ENCODE data around the gene RPS15A. TPM values are rescaled to one million over a fixed set of nuclear protein-coding genes. Genes with fewer than 3 reads are reported as not detected.

Gene RPS15A
- total RNA-seq, 6 experiments from 2014 or later, result 1,092 to 1,264 (median 1,201) TPM

- no peak for TF ChIP-seq CTCF (IDR thresholded peaks at IDR 0.05)
- Mint-ChIP-seq H3K27ac (no peak overlapping the region), H3K9me3 (no peaks in the 10 kb centered on the region), H3K4me3 (no peak overlapping the region), H3K4me1 (ENCODE audit: low read depth) (no peaks in the 10 kb centered on the region), H3K36me3 (ENCODE audit: low read depth) (peaks cover 51% of the 10 kb centered on the region), H3K27me3 (ENCODE audit: insufficient read depth) (no peaks in the 10 kb centered on the region; the same call in 1 of the 2 replicates)
- no peak for DNase-seq
These were observed 43.8 kb upstream of the RPS15A start for GRCh38 chr16:18833707-18834505.

GRCh38 chr16:18832613-18833012 is 42.5 kb upstream of the RPS15A start:
- no peak for DNase-seq
- H3K27ac Mint-ChIP-seq, result no peak overlapping the region
- H3K36me3 Mint-ChIP-seq (ENCODE audit: low read depth), result peaks cover 56% of the 10 kb centered on the region
- TF ChIP-seq CTCF (IDR thresholded peaks at IDR 0.05), result no peak
- H3K9me3 Mint-ChIP-seq, result no peaks in the 10 kb centered on the region
- no peaks in the 10 kb centered on the region; the same call in 1 of the 2 replicates for H3K27me3 Mint-ChIP-seq (ENCODE audit: insufficient read depth)
- H3K4me3 Mint-ChIP-seq, result no peak overlapping the region
- H3K4me1 Mint-ChIP-seq (ENCODE audit: low read depth), result no peaks in the 10 kb centered on the region

GRCh38 chr16:18832006-18832405 is 41.9 kb upstream of the RPS15A start:
- no peak for TF ChIP-seq CTCF (IDR thresholded peaks at IDR 0.05)
- H3K4me1 Mint-ChIP-seq (ENCODE audit: low read depth), result no peaks in the 10 kb centered on the region
- no peak overlapping the region for H3K27ac Mint-ChIP-seq
- no peak overlapping the region for H3K4me3 Mint-ChIP-seq
- no peaks in the 10 kb centered on the region; the same call in 1 of the 2 replicates for H3K27me3 Mint-ChIP-seq (ENCODE audit: insufficient read depth)
- peaks cover 56% of the 10 kb centered on the region for H3K36me3 Mint-ChIP-seq (ENCODE audit: low read depth)
- no peaks in the 10 kb centered on the region for H3K9me3 Mint-ChIP-seq
- no peak for DNase-seq

- H3K27me3 Mint-ChIP-seq (ENCODE audit: insufficient read depth), result no peaks in the 10 kb centered on the region
- no peak for DNase-seq
- no peak overlapping the region for H3K4me3 Mint-ChIP-seq
- H3K4me1 Mint-ChIP-seq (ENCODE audit: low read depth), result no peaks in the 10 kb centered on the region
- no peaks in the 10 kb centered on the region for H3K9me3 Mint-ChIP-seq
- H3K27ac Mint-ChIP-seq, result no peak overlapping the region
- no peak for TF ChIP-seq CTCF (IDR thresholded peaks at IDR 0.05)
- peaks cover 36% of the 10 kb centered on the region for H3K36me3 Mint-ChIP-seq (ENCODE audit: low read depth)
These were observed 39.1 kb upstream of the RPS15A start for GRCh38 chr16:18829251-18829650.

GRCh38 chr16:18827890-18828289 is 37.8 kb upstream of the RPS15A start:
- no peak for DNase-seq
- H3K9me3 Mint-ChIP-seq, result no peaks in the 10 kb centered on the region
- H3K27me3 Mint-ChIP-seq (ENCODE audit: insufficient read depth), result no peaks in the 10 kb centered on the region
- peaks cover 27% of the 10 kb centered on the region for H3K36me3 Mint-ChIP-seq (ENCODE audit: low read depth)
- no peaks in the 10 kb centered on the region for H3K4me1 Mint-ChIP-seq (ENCODE audit: low read depth)
- H3K4me3 Mint-ChIP-seq, result no peak overlapping the region
- H3K27ac Mint-ChIP-seq, result no peak overlapping the region
- TF ChIP-seq CTCF (IDR thresholded peaks at IDR 0.05), result no peak

Data from HFFc6 (cell line).